WTC11 (cell line): ENCODE data around the gene WDR7.

Experiments used
- ETV6 ChIP-seq: sonication (generic); formaldehyde crosslinking; IDR thresholded peaks from 2 replicates; pipeline ENCODE4 v1.8.1; 2022; ENCODE audit warnings: mild to moderate bottlenecking, missing genetic modification reagents
- SP1 ChIP-seq: sonication (generic); formaldehyde crosslinking; conservative IDR thresholded peaks from 2 replicates; pipeline ENCODE4 v1.8.1; 2022; ENCODE audit warnings: missing genetic modification reagents

- TF ChIP-seq SP1 (CRISPR knock-in tag) (no peak), ETV6 (CRISPR knock-in tag) (no peak)
These were observed 153.2 kb downstream of the WDR7 start for GRCh38 chr18:56804395-56804794.
